HG03135 (cell line): ENCODE data around the gene NPEPPS.

Experiments used
- ATAC-seq: cut with Tn5 transposase; IDR thresholded peaks from one replicate; pipeline ENCODE4 v1.9.1; 2021; ENCODE audit warnings: mild to moderate bottlenecking, moderate library complexity; ENCODE audit not compliant: unreplicated experiment

The NPEPPS gene

DNA sequence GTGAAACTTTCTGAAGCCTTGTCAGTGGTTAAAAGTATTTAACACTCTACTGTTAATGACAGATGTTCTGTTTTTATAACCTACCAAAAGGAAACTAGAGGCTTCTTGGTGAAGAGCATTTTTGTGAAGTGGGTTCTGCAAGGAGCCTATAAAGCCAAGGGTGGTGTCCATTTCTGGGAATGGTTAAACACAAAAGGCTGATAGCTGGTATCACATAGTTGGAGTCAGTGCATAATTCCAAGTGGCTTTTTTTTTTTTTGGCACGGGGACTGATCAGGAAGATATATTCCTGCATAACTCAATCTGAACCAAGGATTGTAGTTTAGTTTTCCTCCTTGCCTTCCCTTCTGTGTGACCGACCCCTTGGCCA, 91.3 kb downstream of the NPEPPS start:
- no peak for ATAC-seq

DNA sequence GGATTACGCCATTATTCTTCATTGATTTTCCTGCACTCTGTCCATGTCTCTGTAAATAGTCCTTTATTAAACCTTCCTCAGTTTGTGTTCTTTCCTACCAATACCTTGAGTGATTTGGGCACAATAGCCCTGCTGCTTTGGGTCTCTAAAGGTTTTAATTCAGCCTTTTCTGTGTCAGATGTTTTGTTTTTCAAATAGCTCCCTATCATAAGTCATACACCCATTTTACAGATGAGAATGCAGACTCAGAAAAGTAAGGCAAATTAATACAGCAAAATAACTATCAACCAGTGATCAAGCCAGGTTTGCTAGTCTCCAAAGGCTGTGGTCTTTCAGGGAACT, 93.8 kb downstream of the NPEPPS start:
- no peak for ATAC-seq

DNA sequence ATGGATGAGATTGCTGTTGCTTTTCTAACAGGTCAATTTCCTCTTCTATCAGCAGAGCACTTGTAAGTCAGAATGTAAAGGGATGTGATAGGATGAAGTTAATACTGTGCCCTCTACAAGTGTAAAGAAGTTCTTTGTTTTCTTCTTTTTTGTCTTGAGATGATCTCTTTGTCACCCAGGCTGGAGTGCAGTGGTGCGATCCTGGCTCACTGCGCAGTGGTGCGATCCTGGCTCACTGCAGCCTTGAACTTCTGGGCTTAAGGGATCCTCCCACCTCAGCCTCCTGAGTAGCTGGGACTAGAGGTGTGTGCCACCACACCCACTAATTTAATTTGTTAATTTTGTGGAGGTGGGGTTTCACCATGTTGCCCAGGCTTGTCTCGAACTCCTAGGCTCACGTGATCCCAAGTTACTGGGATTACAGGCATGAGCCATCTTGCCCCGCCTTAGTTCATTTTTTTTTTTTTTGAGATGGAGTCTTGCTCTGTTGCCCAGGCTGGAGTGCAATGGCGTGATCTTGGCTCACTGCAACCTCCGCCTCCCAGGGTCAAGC, 97.2 kb downstream of the NPEPPS start:
- ATAC-seq = no peak

DNA sequence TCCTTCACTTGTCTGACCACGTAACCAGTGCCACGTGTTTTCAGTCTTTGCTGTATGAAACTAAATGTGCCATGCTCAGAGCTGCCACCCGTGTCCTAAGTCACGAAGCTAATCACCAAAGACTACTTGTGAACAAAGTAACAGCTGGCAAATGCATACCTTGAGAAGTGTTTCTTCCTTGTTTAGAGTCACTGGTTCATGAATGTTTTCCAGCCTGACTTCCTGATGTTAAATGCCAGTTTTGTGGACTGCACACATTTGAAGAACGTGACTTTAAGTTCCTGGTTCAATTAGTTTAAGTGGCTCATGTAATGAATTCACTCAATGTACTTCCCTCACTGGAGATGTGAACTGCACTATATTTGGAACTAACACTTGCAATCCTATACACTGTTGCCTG, 98.9 kb downstream of the NPEPPS start:
- no peak for ATAC-seq

DNA sequence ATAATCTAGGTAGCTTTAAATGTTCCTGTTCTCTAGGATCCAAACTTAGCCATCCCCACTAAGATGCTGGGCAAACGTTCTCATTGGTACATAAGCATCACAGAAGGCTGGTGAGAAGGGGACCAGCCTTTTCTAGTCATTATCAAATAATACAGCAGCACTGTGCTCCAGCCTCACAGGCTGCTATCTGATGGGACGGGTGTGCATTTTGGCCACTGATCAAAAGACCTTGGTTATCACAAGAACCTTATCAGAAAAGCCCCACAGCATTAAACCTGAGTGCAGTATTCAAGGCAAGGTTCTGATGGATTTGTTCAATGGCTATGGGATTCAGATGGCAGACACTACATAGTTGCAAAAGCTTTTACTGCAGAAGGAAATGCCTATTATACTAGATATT, 99.7 kb downstream of the NPEPPS start:
- no peak for ATAC-seq

DNA sequence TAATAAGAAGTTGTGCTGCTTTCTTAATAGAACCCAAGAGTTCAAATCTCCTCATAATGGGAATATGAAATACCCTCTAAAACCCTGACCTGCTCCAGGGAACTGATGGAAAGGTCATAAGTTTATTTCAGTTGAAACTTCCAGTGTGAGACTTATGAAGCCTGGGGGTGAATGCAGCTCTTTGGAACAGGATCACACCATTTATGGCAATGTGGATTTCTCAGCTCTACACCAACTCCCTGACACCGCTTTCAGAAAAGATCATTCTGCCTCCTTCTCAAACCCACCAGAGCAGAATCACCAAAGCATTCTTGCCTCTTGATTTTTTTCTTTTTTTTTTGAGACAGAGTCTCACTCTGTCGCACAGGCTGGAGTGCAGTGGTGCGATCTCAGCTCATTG, 102.1 kb downstream of the NPEPPS start:
- no peak for ATAC-seq

DNA sequence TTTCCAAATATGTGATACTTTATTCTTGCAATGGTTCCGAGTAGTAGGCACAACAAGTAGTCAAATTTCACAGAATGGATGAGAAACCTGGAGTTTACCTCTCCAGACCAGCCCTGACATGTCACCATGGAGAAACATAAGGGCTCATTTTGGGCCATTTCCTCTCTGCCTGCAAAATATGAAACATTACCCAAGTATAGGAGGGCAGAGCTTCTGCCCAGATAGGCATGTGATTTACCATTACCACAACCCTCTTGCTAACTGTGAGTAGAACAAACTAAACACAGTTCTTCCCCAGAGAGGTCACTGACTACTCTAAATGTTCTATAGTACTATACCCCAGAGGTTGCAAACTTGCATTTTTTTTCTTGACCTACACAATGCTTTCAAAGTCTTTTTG, 103.1 kb downstream of the NPEPPS start:
- no peak for ATAC-seq

DNA sequence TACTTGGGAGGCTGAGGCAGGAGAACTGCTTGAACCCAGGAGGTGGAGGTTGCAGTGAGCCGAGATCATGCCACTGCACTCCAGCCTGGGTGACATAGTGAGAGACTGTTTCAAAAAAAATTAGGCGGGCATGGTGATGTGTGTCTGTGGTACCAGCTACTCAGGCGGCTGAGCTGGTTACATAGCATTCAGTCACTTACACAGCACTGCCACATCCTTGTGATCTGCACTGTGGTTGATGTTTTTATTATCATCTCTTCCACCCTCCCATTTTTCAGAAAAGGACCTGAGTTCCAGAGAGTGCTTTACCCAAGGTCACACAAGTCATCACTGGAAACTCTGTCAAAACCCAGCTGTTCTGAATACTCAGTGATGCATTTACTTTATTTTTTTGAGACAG, 104.0 kb downstream of the NPEPPS start:
- ATAC-seq = no peak

DNA sequence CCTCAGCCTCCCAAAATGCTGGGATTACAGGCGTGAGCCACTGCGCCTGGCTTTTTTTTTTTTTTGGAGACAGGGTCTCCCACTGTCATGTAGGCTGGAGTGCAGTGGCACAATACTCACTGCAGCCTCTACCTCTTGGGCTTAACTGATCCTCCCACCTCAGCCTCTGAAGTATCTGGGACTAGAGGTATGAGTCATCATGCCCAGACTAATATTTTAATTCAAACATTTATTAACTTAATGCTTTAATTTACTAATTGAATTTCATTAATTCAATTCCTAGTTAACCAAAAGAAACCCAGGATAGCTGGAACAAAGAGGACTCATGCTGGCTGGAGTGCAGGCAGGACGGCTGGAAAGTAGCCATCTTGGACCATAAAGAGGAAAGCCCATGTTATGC, 104.8 kb downstream of the NPEPPS start:
- no peak for ATAC-seq

DNA sequence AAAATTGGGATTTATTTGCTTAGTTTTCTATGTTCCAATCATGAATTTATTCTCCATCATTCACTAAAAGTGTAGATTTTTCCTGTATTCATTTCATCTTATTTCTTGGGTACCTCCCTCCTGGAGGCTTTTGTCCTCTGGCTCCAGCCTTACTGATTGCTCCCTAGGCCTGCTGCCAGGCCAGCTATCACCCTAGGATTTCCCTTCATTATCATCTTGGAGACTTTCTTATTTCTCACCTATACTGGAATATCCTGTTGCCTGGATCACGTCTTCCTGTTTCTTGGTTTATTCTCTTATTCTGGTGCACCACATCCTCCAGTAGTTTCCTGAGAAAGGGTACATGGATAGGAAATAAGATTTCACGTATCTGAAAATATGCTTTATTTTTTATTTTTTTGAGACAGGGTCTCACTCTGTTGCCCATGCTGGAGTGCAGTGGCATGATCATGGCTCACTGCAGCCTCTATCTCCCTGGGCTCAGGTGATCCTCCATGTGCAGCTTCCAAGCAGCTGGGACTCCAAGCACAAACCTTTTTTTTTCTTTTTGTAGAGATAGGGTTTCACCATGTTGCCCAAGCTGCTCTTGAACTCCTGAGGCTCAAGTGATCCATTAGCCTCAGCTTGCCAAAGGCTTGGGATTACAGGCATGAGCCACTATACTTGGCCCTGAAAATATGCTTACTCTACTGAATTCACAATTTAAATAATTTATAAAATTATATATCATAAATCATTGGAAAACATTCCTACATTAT, 105.5 kb downstream of the NPEPPS start:
- no peak for ATAC-seq

DNA sequence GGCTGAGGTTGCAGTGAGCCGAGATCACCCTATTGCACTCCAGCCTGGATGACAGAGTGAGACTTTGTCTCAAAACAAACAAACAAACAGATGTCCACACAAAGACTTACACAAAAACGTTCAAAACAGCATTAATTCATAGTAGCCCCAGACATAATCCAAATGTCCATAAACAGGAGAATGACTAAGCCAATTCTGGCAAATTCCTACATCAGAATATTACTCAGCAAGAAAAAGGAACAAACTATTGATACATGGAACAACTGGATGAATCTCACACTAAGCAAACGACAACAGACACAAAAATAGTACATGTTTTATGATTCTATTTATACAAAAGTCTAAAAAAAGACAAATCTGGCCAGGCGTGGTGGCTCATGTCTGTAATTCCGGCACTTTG, 108.0 kb downstream of the NPEPPS start:
- no peak for ATAC-seq

DNA sequence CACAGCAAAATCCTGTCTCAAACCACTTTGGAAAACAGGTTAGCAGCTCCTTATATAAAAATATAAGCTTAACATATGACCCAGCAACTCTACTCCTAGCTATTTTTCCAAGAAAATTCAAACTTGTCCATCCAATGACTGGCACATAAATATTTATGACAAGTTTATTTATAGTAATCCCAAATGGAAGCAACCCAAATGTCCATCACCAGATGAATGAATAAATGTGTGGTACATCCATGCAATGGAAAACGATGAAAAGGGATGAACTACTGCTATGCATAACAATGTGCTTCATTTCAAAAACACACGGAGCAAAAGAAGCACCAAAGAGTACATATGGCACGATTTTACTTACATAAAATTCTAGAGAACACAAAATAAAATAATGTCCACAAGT, 109.2 kb downstream of the NPEPPS start:
- no peak for ATAC-seq

DNA sequence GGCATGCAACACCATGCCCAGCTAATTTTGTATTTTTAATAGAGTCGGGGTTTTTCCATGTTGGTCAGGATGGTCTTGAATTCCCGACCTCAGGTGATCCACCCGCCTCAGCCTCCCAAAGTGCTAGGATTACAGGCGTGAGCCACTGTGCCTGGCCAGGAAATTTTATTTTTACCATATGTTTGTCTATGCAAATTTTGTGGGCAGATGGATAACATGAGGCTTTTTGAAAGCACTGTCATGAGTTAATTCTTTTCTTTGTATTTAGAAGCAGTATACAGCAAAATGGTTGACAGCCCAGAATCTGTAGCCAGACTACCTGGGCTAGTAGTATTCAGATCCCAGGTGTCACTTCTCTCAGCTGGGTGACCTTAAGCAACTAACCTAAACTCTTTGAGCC, 110.3 kb downstream of the NPEPPS start:
- no peak for ATAC-seq

DNA sequence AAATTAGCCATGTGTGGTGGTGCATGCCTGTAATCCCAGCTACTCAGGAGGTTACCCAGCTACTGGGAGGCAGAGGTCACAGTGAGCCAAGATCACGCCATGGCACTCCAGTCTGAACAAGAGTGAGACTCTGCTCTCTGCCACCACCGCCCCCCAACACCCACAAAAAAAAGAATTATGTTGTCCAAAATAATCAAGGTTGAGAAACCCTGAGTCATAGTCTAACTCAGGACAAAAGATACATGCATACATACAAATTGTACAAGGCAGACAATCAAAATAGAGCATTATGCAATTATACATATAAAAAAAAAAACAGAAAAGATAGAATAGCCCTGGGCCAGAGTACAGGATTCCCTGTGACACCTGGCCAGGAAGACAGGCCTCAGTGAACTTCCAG, 112.2 kb downstream of the NPEPPS start:
- ATAC-seq = no peak

DNA sequence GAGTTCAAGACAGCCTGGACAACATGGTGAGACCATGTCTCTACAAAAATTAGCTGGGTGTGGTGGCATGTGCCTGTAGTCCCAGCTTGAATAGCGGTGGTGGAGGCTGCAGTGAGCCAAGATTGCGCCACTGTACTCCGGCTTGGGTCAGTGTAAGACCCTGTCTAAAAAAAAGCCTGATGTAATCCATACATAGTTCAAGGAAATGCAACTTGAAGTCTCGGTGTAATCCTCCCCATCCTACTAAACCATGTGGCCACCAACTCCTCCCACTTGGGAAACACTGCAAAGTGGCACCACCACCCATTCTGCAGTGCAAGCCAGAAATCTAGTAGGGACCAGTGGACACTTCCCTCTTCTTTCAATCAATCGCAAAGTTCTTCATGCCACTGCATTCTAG, 113.4 kb downstream of the NPEPPS start:
- no peak for ATAC-seq

DNA sequence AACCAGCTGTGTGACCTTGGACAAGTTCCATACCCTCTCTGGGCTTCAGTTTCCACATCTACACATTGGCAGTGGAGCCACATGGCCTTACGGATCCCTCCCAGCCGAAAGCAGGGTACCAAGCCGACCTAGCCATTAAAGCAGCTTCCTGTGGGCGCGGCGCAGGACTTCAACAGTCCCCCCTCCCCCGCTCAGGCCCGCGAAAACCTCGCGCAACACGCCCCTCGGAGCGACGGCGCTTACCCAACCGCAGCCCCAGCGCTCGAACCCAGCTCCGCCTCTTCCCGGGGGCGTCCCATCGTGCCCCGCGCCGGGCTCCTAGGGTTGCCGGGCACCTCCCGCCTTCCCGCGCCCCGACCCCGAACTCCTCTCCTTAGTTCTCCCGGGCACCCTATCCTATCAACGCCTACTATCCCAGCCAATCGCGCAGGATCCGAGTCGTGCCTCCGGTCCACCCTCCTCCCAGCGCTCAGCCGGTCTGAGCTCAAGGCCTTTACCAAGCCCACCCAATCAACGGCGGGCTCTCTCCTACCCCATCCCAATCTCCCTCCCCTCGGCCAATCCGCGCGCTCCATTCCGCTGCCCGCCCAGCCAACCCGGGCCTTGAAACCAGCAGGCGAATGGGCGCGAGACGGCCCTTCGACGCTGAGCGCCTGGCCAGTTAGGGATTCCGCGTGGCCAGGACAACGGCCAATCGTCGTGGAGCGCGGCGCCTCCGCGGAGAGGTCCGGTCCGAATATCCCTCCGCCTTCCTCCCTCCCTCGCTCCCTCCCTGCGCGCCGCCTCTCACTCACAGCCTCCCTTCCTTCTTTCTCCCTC, 118.5 kb downstream of the NPEPPS start, which contains the start of gene KPNB1:
KPNB1 (plus strand) TSS at position 767 of the 819 bp plus-strand sequence. CDS start 326 bp downstream, outside the sequence.
- peak; percentile 82 for ATAC-seq

DNA sequence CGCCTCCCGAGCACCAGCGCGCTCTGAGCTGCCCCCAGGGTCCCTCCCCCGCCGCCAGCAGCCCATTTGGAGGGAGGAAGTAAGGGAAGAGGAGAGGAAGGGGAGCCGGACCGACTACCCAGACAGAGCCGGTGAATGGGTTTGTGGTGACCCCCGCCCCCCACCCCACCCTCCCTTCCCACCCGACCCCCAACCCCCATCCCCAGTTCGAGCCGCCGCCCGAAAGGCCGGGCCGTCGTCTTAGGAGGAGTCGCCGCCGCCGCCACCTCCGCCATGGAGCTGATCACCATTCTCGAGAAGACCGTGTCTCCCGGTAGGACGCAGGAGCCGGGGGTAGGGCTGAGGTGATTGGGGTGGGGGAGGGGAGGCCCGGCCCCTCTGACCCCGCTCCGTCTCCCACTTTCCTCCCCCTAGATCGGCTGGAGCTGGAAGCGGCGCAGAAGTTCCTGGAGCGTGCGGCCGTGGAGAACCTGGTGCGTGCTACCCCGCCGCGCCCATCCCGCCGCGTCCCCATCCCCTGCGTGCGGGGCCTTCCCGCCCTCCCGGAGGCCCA, 119.1 kb downstream of the NPEPPS start:
- no peak for ATAC-seq

DNA sequence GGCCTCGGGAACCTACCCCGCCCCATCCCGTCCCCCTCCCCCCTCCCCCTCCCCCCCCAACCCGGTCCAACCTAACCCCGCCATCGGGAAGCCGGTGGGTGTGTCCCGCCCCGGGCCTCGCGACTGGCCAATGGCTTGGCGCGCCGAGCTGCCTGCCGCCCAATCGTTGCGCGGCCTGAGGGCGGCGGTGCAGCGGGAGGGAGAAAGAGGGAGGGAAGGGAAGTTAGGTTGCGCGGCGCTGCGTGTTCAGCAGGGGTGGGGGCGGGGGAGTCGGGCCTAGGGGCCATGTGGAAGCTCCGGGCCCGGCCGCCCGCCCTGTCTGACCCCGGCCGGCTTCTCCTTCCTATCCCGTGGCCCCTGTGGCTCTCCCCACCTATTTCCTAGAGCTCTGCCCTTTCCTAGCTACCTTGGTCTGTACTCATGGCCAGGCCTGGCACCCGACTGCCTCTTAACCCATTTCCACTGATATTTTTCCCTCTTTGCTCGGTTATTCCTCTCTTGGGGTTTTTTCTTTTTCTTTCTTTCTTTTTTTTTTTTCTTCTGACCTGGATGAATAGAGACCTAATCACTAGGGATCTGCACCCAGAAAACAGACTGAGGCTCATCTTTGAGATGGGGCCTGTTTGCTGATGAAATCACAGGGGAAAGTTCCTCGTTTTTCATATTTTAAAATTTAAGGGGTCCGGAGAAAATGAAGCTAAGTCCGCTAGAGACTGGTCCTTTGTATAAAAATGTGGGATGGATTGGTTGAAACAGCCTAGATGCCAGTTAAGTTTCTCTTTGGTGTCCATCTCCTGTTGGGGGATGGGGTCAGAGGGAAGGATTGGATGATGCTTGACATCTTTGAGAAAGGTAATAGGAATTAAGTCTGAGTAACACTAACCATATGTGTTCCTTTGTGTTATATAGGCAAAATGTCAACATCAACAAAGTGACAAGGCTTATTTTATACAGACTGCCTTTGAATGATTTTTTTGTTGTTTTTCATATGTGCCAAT, 119.9 kb downstream of the NPEPPS start:
- no peak for ATAC-seq

DNA sequence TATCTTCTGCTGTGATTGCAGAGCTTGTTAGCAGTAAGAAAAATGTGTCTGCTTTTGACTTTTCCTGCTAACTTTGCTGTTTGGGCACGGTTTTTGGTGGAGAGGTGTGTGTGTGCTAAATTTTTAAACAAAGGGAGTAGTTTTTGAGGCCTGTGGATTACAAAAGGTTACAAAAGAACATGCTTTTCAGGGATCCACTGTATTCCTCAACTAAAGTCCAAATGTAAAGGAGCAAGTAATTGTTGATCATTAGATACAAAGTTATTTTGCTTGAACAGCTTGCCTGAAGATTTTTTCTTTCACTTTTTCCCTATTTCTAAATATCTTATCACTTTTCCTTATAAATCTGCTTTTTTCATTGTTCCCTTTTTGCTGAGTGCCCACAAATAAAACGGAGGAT, 120.8 kb downstream of the NPEPPS start:
- ATAC-seq = no peak

DNA sequence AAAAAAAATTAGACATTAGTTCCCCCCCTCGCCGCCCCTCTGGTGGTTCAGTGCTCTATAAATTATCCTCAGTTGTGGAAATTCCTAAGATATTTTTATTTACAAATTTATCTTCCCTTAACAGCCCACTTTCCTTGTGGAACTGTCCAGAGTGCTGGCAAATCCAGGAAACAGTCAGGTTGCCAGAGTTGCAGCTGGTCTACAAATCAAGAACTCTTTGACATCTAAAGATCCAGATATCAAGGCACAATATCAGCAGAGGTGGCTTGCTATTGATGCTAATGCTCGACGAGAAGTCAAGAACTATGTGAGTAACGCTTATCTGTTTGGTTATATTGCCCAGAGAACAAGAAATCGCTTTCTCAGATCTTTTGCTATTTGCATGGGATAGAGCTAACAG, 121.7 kb downstream of the NPEPPS start:
- ATAC-seq = no peak

DNA sequence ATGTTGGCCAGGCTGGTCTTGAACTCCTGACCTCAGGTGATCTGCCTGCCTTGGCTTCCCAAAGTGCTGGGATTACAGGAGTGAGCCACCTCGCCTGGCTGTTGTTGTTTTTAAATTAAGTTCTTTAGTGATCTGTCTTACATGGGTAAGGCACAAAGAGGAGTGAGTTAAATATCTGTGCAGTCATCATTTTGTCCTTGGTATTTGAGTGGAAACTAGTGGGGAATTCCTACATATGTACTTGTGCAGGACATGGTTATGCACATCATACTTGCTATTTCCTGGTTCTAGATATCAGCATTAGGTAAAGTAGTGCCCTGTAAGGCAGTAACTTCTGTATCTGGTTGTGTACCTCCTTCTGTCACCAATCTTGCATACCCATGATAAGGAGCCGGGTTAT, 122.5 kb downstream of the NPEPPS start:
- no peak for ATAC-seq
